GM23338 (cell line): ENCODE results near the gene C11orf42. TPM values are rescaled to one million over a fixed set of nuclear protein-coding genes. Genes with fewer than 3 reads are reported as not detected.
A peak's percentile ranks its signal among the peaks of the same experiment; 100 is the strongest.

Experiments used
- ATAC-seq: fragments of 200-7000 bp; cut with Tn5 transposase; 3 replicates; pipeline ENCODE4 v1.9.1; 2020
- DNase-seq: peaks from one replicate; pipeline ENCODE4 v3.0.0-alpha.2; 2015; ENCODE audit warnings: low spot score
- H2AFZ ChIP-seq: fragments of 200-600 bp; sonication (generic); 2 replicates; pipeline ENCODE4 v1.8.0; 2016; ENCODE audit warnings: antibody characterized with exemption, mild to moderate bottlenecking, moderate library complexity
- H3F3A ChIP-seq: fragments of 200-600 bp; sonication (generic); replicated peaks from 2 replicates; pipeline ENCODE4 v1.8.0; 2017; ENCODE audit warnings: antibody characterized with exemption, mixed run types, low read depth
- H3K27ac ChIP-seq: fragments of 200-600 bp; sonication (generic); 2 replicates; pipeline ENCODE4 v1.6.1; 2016; ENCODE audit warnings: low read depth
- H3K27me3 ChIP-seq: fragments of 200-600 bp; sonication (generic); 2 replicates; pipeline ENCODE4 v1.8.0; 2016; ENCODE audit warnings: mild to moderate bottlenecking, mixed run types, moderate library complexity; ENCODE audit not compliant: insufficient read depth
- H3K36me3 ChIP-seq: fragments of 200-600 bp; sonication (generic); 2 replicates; pipeline ENCODE4 v1.8.0; 2016; ENCODE audit warnings: mild to moderate bottlenecking; ENCODE audit not compliant: insufficient read depth
- H3K4me1 ChIP-seq: fragments of 200-600 bp; sonication (generic); 2 replicates; pipeline ENCODE4 v1.8.0; 2016; ENCODE audit warnings: mild to moderate bottlenecking, moderate library complexity; ENCODE audit not compliant: insufficient read depth
- H3K4me2 ChIP-seq: fragments of 200-600 bp; sonication (generic); 2 replicates; pipeline ENCODE4 v1.7.1; 2017; ENCODE audit warnings: mixed run types
- H3K4me3 ChIP-seq: fragments of 200-600 bp; sonication (generic); 2 replicates; pipeline ENCODE4 v1.6.1; 2016; ENCODE audit warnings: mixed run types
- H3K79me2 ChIP-seq: fragments of 200-600 bp; sonication (generic); replicated peaks from 2 replicates; pipeline ENCODE4 v1.8.0; 2017; ENCODE audit warnings: mild to moderate bottlenecking; ENCODE audit not compliant: insufficient read depth
- H3K9me2 ChIP-seq: fragments of 200-600 bp; sonication (generic); 2 replicates; pipeline ENCODE4 v1.8.0; 2017; ENCODE audit not compliant: insufficient read depth
- H4K20me1 ChIP-seq: fragments of 200-600 bp; sonication (generic); replicated peaks from 2 replicates; pipeline ENCODE4 v1.8.0; 2017; ENCODE audit warnings: mild to moderate bottlenecking; ENCODE audit not compliant: insufficient read depth
- H3K27ac Mint-ChIP-seq: 2 replicates; pipeline ENCODE4 v1.8.0; 2020; ENCODE audit warnings: inconsistent platforms, mild to moderate bottlenecking, moderate library complexity, mixed read lengths
- H3K27me3 Mint-ChIP-seq: 3 replicates; pipeline ENCODE4 v1.8.0; 2022; ENCODE audit warnings: low read depth, mild to moderate bottlenecking, moderate library complexity, mixed read lengths, inconsistent platforms; ENCODE audit not compliant: insufficient read depth, poor library complexity
- H3K36me3 Mint-ChIP-seq: 3 replicates; pipeline ENCODE4 v1.8.0; 2021; ENCODE audit warnings: low read depth, mild to moderate bottlenecking, inconsistent platforms, moderate library complexity, mixed read lengths
- H3K4me1 Mint-ChIP-seq: 3 replicates; pipeline ENCODE4 v1.8.0; 2020; ENCODE audit warnings: mild to moderate bottlenecking, inconsistent platforms, mixed read lengths
- H3K4me3 Mint-ChIP-seq: 3 replicates; pipeline ENCODE4 v1.8.0; 2021; ENCODE audit warnings: moderate library complexity, mild to moderate bottlenecking, inconsistent platforms, mixed read lengths
- H3K9me3 Mint-ChIP-seq: 3 replicates; pipeline ENCODE4 v1.8.0; 2020; ENCODE audit warnings: moderate library complexity, mild to moderate bottlenecking, inconsistent platforms, mixed read lengths
- EZH2phosphoT487 ChIP-seq: fragments of 200-600 bp; sonication (generic); IDR thresholded peaks from one replicate; pipeline ENCODE4 v1.8.1; 2018; ENCODE audit warnings: antibody characterized with exemption; ENCODE audit not compliant: unreplicated experiment
- JUNB ChIP-seq: IDR thresholded peaks from one replicate; pipeline ENCODE4 v1.6.1; 2016; ENCODE audit warnings: antibody characterized with exemption; ENCODE audit not compliant: unreplicated experiment
- NANOG ChIP-seq: IDR thresholded peaks from 2 replicates; pipeline ENCODE4 v1.6.1; 2016; ENCODE audit warnings: antibody characterized with exemption, borderline replicate concordance
- polyA plus RNA-seq: library from polyadenylated mRNA; unstranded; fragments of >200 nt; fragmentation: Nextera tagmentation; extraction: Ambion mirVana; gene quantifications from 2 replicates; pipeline ENCODE4 v1.2.1, GENCODE V29; 2016
- total RNA-seq: library from RNA; depleted of rRNA; stranded (reverse); fragments of >200 nt; shearing (Covaris generic); gene quantifications from 2 replicates; pipeline ENCODE4 v1.2.3, GENCODE V29; 2014
- TF ChIP-seq, protein P1 (sequence below), 2 experiments: fragments of 200-600 bp in 1 of 2; sonication (generic) in 1 of 2; conservative IDR thresholded peaks; 2 replicates each; pipeline versions ENCODE4 v1.5.1 to v1.6.1; 2016 to 2017; ENCODE audit warnings: antibody characterized with exemption in 2 of 2, low read depth in 2 of 2, mild to moderate bottlenecking in 2 of 2, moderate library complexity in 1 of 2
- TF ChIP-seq, protein P2 (sequence below): IDR thresholded peaks from 2 replicates; pipeline ENCODE4 v1.6.1; 2016; ENCODE audit warnings: antibody characterized with exemption
- TF ChIP-seq, protein P3 (sequence below): fragments of 250-450 bp; sonication (Bioruptor Pico); IDR thresholded peaks from 2 replicates; pipeline ENCODE4 v1.5.0; 2020; ENCODE audit warnings: mild to moderate bottlenecking, moderate library complexity

Gene C11orf42
- total and polyA plus RNA-seq, 2 experiments from 2014 or later = not detected

DNA sequence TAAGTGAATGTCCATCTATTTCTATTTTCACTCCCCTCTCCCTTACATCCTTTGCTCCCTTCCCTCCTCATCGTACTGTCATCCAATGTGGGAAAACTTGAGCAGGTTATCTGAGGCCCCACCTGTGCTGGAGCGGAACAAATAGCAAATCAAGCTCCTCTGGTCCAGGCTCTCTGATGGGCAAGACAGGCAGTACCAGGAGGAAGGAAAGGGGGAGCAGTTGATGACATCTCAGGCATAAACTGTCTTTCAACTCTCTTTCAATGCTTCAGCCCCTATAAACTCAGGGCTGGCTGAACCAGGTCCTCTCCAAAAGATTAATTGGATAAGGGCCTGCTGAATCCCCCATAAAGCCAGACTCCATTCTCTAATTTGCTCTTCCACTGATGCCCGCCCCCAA, 52.8 kb downstream of the C11orf42 start:
- Mint-ChIP-seq H3K9me3 (no peaks in the 10 kb centered on the region), H3K4me1 (peaks cover 2% of the 10 kb centered on the region; the same call in 2 of the 3 replicates), H3K36me3 (no peaks in the 10 kb centered on the region), H3K4me3 (peak overlapping the region; percentile 78; the same call in 2 of the 3 replicates), H3K27me3 (peaks cover 16% of the 10 kb centered on the region), H3K27ac (no peak overlapping the region)
- TF ChIP-seq, protein P1, sequence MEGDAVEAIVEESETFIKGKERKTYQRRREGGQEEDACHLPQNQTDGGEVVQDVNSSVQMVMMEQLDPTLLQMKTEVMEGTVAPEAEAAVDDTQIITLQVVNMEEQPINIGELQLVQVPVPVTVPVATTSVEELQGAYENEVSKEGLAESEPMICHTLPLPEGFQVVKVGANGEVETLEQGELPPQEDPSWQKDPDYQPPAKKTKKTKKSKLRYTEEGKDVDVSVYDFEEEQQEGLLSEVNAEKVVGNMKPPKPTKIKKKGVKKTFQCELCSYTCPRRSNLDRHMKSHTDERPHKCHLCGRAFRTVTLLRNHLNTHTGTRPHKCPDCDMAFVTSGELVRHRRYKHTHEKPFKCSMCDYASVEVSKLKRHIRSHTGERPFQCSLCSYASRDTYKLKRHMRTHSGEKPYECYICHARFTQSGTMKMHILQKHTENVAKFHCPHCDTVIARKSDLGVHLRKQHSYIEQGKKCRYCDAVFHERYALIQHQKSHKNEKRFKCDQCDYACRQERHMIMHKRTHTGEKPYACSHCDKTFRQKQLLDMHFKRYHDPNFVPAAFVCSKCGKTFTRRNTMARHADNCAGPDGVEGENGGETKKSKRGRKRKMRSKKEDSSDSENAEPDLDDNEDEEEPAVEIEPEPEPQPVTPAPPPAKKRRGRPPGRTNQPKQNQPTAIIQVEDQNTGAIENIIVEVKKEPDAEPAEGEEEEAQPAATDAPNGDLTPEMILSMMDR (conservative IDR thresholded peaks at IDR 0.05; ENCODE audit: low read depth in 2 of 2) = peak; percentile 13 to 32; a peak in 3 of 4 replicates
- TF ChIP-seq NANOG = no peak
- TF ChIP-seq, protein P2, sequence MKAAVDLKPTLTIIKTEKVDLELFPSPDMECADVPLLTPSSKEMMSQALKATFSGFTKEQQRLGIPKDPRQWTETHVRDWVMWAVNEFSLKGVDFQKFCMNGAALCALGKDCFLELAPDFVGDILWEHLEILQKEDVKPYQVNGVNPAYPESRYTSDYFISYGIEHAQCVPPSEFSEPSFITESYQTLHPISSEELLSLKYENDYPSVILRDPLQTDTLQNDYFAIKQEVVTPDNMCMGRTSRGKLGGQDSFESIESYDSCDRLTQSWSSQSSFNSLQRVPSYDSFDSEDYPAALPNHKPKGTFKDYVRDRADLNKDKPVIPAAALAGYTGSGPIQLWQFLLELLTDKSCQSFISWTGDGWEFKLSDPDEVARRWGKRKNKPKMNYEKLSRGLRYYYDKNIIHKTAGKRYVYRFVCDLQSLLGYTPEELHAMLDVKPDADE = no peak
- no peak for TF ChIP-seq EZH2phosphoT487
- TF ChIP-seq, protein P3, sequence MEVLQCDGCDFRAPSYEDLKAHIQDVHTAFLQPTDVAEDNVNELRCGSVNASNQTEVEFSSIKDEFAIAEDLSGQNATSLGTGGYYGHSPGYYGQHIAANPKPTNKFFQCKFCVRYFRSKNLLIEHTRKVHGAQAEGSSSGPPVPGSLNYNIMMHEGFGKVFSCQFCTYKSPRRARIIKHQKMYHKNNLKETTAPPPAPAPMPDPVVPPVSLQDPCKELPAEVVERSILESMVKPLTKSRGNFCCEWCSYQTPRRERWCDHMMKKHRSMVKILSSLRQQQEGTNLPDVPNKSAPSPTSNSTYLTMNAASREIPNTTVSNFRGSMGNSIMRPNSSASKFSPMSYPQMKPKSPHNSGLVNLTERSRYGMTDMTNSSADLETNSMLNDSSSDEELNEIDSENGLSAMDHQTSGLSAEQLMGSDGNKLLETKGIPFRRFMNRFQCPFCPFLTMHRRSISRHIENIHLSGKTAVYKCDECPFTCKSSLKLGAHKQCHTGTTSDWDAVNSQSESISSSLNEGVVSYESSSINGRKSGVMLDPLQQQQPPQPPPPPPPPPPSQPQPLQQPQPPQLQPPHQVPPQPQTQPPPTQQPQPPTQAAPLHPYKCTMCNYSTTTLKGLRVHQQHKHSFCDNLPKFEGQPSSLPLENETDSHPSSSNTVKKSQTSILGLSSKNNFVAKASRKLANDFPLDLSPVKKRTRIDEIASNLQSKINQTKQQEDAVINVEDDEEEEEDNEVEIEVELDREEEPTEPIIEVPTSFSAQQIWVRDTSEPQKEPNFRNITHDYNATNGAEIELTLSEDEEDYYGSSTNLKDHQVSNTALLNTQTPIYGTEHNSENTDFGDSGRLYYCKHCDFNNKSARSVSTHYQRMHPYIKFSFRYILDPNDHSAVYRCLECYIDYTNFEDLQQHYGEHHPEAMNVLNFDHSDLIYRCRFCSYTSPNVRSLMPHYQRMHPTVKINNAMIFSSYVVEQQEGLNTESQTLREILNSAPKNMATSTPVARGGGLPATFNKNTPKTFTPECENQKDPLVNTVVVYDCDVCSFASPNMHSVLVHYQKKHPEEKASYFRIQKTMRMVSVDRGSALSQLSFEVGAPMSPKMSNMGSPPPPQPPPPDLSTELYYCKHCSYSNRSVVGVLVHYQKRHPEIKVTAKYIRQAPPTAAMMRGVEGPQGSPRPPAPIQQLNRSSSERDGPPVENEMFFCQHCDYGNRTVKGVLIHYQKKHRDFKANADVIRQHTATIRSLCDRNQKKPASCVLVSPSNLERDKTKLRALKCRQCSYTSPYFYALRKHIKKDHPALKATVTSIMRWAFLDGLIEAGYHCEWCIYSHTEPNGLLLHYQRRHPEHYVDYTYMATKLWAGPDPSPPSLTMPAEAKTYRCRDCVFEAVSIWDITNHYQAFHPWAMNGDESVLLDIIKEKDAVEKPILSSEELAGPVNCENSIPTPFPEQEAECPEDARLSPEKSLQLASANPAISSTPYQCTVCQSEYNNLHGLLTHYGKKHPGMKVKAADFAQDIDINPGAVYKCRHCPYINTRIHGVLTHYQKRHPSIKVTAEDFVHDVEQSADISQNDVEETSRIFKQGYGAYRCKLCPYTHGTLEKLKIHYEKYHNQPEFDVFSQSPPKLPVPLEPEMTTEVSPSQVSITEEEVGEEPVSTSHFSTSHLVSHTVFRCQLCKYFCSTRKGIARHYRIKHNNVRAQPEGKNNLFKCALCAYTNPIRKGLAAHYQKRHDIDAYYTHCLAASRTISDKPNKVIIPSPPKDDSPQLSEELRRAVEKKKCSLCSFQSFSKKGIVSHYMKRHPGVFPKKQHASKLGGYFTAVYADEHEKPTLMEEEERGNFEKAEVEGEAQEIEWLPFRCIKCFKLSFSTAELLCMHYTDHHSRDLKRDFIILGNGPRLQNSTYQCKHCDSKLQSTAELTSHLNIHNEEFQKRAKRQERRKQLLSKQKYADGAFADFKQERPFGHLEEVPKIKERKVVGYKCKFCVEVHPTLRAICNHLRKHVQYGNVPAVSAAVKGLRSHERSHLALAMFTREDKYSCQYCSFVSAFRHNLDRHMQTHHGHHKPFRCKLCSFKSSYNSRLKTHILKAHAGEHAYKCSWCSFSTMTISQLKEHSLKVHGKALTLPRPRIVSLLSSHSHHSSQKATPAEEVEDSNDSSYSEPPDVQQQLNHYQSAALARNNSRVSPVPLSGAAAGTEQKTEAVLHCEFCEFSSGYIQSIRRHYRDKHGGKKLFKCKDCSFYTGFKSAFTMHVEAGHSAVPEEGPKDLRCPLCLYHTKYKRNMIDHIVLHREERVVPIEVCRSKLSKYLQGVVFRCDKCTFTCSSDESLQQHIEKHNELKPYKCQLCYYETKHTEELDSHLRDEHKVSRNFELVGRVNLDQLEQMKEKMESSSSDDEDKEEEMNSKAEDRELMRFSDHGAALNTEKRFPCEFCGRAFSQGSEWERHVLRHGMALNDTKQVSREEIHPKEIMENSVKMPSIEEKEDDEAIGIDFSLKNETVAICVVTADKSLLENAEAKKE (CRISPR knock-in tag) = no peak
- no peak for TF ChIP-seq JUNB
- H3K27ac ChIP-seq = no peak overlapping the region
- no peaks in the 10 kb centered on the region for H3K9me2 ChIP-seq
- no peak overlapping the region for H2AFZ ChIP-seq
- no peaks in the 10 kb centered on the region for H3F3A ChIP-seq
- ATAC-seq (peak; percentile 25), DNase-seq (peak; percentile 50)
- no peaks in the 10 kb centered on the region for H3K36me3 ChIP-seq
- no peaks in the 10 kb centered on the region for H3K79me2 ChIP-seq
- H3K27me3 ChIP-seq = peaks cover 80% of the 10 kb centered on the region
- H3K4me1 ChIP-seq = peaks cover 8% of the 10 kb centered on the region
- peak overlapping the region; percentile 97 for H3K4me2 ChIP-seq
- H3K4me3 ChIP-seq = peak overlapping the region; percentile 74; the same call in 1 of the 2 replicates
- no peaks in the 10 kb centered on the region for H4K20me1 ChIP-seq
